ENCODE measurements around the gene PLCG1.

- no peak for TF ChIP-seq CTCF (IDR thresholded peaks at IDR 0.05)
- TF ChIP-seq POLR2A (IDR thresholded peaks at IDR 0.05), result no peak
Observed at GRCh38 chr20:41225091-41225490, 87.7 kb downstream of the PLCG1 start.
